IPS-18a (cell line): ENCODE results near the gene ZDHHC16.
"Not testable (repeated sequence)": the region's sequence is repeated elsewhere in the genome, so short reads cannot be mapped to it uniquely, and the experiment has no call there.

ENCODE experiments used
- H3K27ac ChIP-seq: one replicate; pipeline ENCODE4 v1.5.1; 2013; ENCODE audit warnings: low read length
- H3K27me3 ChIP-seq: one replicate; pipeline ENCODE4 v1.6.1; 2013; ENCODE audit warnings: mild to moderate bottlenecking, low read length; ENCODE audit not compliant: control insufficient read depth, insufficient read depth
- H3K36me3 ChIP-seq: one replicate; pipeline ENCODE4 v1.6.1; 2013; ENCODE audit warnings: low read depth, low read length; ENCODE audit not compliant: control insufficient read depth
- H3K4me1 ChIP-seq: one replicate; pipeline ENCODE4 v1.6.1; 2013; ENCODE audit warnings: low read depth, low read length; ENCODE audit not compliant: control insufficient read depth
- H3K4me3 ChIP-seq: one replicate; pipeline ENCODE4 v1.5.1; 2013; ENCODE audit warnings: low read length
- H3K9ac ChIP-seq: one replicate; pipeline ENCODE4 v1.6.1; 2013; ENCODE audit warnings: mild to moderate bottlenecking, low read length, moderate library complexity
- H3K9me3 ChIP-seq: one replicate; pipeline ENCODE4 v1.6.1; 2013; ENCODE audit warnings: low read depth, low read length; ENCODE audit not compliant: control insufficient read depth

The ZDHHC16 gene

GRCh38 chr10:97445722-97446639 lies at the start of gene ZDHHC16, which contains the start of gene EXOSC1:
TSS of gene ZDHHC16 (plus strand) at chr10:97446175. CDS start at chr10:97451676, 5,501 bp downstream.
TSS of gene EXOSC1 (minus strand) at chr10:97446006. CDS start at chr10:97445985, 21 bp downstream.
- no peaks in the 10 kb centered on the region for H3K27me3 ChIP-seq
- H3K4me1 ChIP-seq, result peaks cover 3% of the 10 kb centered on the region
- no peaks in the 10 kb centered on the region for H3K9me3 ChIP-seq
- peak within 1 kb of the TSS; percentile 87 for H3K27ac ChIP-seq
- peak within 1 kb of the TSS; percentile 99 for H3K4me3 ChIP-seq
- H3K9ac ChIP-seq, result peak within 1 kb of the TSS; percentile 93
- H3K36me3 ChIP-seq, result peaks cover 17% of the 10 kb centered on the region

DNA sequence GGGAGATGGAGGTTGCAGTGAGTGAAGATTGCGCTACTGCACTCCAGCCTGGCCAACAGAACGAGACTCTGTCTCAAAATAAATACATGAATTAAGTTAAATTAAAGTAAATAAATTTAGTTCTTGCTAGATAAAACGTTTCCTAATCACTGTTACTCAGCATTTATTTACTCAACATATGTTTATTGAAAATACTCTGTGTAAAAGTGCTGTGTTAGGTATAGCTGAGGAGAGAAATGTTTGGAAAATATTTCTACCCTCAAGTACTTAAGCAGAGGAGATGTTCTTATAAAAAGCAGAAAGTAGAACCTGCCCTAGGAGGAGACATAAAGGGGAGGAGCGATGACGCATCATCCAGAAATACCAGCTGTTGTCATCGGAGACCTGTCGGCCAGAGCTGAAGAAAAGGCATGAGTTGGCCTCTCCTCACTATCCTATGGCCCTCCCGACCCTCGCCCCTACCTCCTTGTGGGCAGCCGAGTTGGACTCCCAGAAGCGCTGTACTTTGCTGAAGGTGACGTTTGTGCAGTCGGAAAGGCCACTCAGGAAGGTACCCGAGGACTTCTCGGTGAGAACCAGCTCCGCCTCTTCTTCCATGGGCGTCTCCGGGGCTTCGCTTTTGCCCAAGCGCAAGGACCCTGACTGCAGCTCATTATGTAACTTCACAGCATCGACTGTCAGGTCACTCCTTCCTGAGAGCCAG lies 46.0 kb upstream of the ZDHHC16 start:
- H3K4me3 ChIP-seq, result peak overlapping the region; percentile 94

GRCh38 chr10:97400665-97401454 lies 45.1 kb upstream of the ZDHHC16 start, which contains the start of gene RRP12:
TSS of gene RRP12 (minus strand) at chr10:97401340. CDS start at chr10:97401231, 109 bp downstream.
- peak within 1 kb of the TSS; percentile 94 for H3K4me3 ChIP-seq

More for the DNA sequence above, 46.0 kb upstream of the ZDHHC16 start:
- H3K36me3 ChIP-seq, result peaks cover 15% of the 10 kb centered on the region
- peak overlapping the region; percentile 81 for H3K9ac ChIP-seq
- H3K4me1 ChIP-seq, result peaks cover 5% of the 10 kb centered on the region
- no peaks in the 10 kb centered on the region for H3K9me3 ChIP-seq
- H3K27me3 ChIP-seq, result no peaks in the 10 kb centered on the region
- no peak overlapping the region for H3K27ac ChIP-seq

DNA sequence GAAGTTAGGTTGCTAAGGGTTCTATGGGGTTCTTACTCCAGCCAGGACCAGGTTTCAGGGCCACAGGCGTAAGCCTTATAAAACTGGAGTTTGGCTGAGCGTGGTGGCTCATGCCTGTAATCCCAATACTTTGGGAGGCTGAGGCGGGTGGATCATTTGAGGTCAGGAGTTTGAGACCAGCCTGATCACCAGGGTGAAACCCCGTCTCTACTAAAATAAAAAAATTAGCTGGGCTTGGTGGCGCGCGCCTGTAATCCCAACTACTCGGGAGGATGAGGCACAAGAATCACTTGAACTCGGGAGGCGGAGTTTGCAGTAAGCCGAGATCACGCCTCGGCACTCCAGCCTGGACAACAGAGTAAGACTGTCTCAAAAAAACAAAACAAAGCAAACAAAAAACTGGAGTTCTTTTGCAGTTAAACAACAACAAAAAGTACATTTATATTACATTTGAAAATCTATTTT lies 44.5 kb upstream of the ZDHHC16 start:
- peaks cover 6% of the 10 kb centered on the region for H3K36me3 ChIP-seq
- H3K27me3 ChIP-seq, result no peaks in the 10 kb centered on the region
- no peaks in the 10 kb centered on the region for H3K9me3 ChIP-seq
- H3K9ac ChIP-seq, result peak overlapping the region; percentile 81
- peaks cover 5% of the 10 kb centered on the region for H3K4me1 ChIP-seq
- peak overlapping the region; percentile 94 for H3K4me3 ChIP-seq
- H3K27ac ChIP-seq, result peak overlapping the region; percentile 88

More at GRCh38 chr10:97400665-97401454, 45.1 kb upstream of the ZDHHC16 start, which contains the start of gene RRP12:
- Histone ChIP-seq H3K9me3 (no peaks in the 10 kb centered on the region), H3K4me1 (peaks cover 5% of the 10 kb centered on the region), H3K36me3 (peaks cover 13% of the 10 kb centered on the region), H3K9ac (peak within 1 kb of the TSS; percentile 81), H3K27ac (peak within 1 kb of the TSS; percentile 88), H3K27me3 (no peaks in the 10 kb centered on the region)

- peaks cover 5% of the 10 kb centered on the region for H3K4me1 ChIP-seq
- H3K4me3 ChIP-seq, result no peak overlapping the region
These were observed 41.9 kb upstream of the ZDHHC16 start for GRCh38 chr10:97404044-97404443.

GRCh38 chr10:97406064-97406463 lies 39.9 kb upstream of the ZDHHC16 start:
- H3K27me3 ChIP-seq, result no peaks in the 10 kb centered on the region
- H3K27ac ChIP-seq, result no peak overlapping the region
- H3K4me3 ChIP-seq, result no peak overlapping the region
- H3K36me3 ChIP-seq, result no peaks in the 10 kb centered on the region
- no peak overlapping the region for H3K9ac ChIP-seq
- no peaks in the 10 kb centered on the region for H3K4me1 ChIP-seq
- no peaks in the 10 kb centered on the region for H3K9me3 ChIP-seq

More at GRCh38 chr10:97404044-97404443, 41.9 kb upstream of the ZDHHC16 start:
- no peaks in the 10 kb centered on the region for H3K9me3 ChIP-seq
- H3K9ac ChIP-seq, result no peak overlapping the region
- no peaks in the 10 kb centered on the region for H3K27me3 ChIP-seq
- no peak overlapping the region for H3K27ac ChIP-seq
- no peaks in the 10 kb centered on the region for H3K36me3 ChIP-seq

GRCh38 chr10:97406483-97406882 lies 39.5 kb upstream of the ZDHHC16 start:
- H3K27me3 ChIP-seq, H3K9me3 ChIP-seq, H3K4me1 ChIP-seq, H3K4me3 ChIP-seq, H3K9ac ChIP-seq, H3K27ac ChIP-seq, H3K36me3 ChIP-seq: not testable (repeated sequence)

DNA sequence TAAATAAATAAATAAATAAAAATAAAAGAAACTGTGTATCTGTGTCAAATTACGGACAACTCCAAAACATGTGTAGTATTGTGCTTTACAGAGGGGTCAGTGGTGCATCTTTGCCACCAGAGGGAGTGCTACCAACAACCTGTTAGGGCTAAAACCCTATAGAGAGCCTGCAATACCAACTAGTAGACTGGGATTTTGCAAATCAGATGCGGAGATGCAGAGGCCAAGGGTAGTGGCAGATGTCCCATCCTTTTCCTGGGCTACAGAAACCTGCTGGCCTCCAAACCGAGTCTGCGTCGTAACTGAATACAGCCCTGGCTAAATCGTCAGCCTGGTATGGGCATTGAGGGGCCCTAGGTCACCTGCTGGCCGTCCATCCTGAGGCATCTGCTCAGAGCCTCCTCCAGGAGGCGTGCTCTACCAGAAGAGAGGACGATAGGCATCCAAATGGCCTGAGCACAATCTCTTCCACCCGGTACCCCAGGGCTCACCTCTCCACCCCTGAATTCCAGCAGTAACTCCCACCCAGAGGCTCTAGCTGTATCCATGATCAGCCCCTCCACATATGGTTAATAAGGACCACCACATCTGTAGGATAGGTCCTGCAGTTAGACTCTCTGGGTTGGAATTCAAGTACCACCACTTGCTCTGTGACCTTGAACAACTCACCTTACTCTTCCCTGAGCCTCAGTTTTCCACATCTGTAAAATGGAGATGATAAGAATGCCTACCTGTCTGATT lies 38.6 kb upstream of the ZDHHC16 start:
- H3K27ac ChIP-seq, result no peak overlapping the region
- peak overlapping the region; percentile 48 for H3K4me3 ChIP-seq
- no peaks in the 10 kb centered on the region for H3K4me1 ChIP-seq
- H3K9me3 ChIP-seq, result no peaks in the 10 kb centered on the region
- H3K27me3 ChIP-seq, result no peaks in the 10 kb centered on the region
- no peak overlapping the region for H3K9ac ChIP-seq
- H3K36me3 ChIP-seq, result no peaks in the 10 kb centered on the region

DNA sequence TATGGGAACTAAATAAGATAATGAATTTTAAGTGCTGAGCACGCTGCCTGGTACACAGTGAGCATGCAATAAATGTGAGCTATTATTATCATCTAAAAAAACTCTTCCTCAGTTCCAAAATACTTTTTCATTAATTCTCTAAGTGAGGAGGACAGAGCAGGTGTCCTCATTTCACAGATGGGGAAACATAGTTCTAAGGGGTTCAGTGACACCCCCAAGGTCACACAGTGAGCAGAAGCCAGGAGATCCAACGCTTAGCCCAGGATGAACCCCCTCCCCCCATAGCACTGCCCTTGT lies 38.1 kb upstream of the ZDHHC16 start:
- Histone ChIP-seq H3K4me1 (no peaks in the 10 kb centered on the region), H3K9ac (no peak overlapping the region), H3K27ac (no peak overlapping the region)

GRCh38 chr10:97408496-97408992 lies 37.4 kb upstream of the ZDHHC16 start:
- Histone ChIP-seq H3K4me1 (peaks cover under 1% of the 10 kb centered on the region), H3K9me3 (no peaks in the 10 kb centered on the region), H3K27ac (no peak overlapping the region), H3K9ac (no peak overlapping the region), H3K27me3 (no peaks in the 10 kb centered on the region), H3K4me3 (no peak overlapping the region), H3K36me3 (no peaks in the 10 kb centered on the region)

More for the DNA sequence above, 38.1 kb upstream of the ZDHHC16 start:
- Histone ChIP-seq H3K36me3 (no peaks in the 10 kb centered on the region), H3K27me3 (no peaks in the 10 kb centered on the region), H3K4me3 (no peak overlapping the region), H3K9me3 (no peaks in the 10 kb centered on the region)
